Measurements from ENCODE around the gene ECSCR. TPM values are rescaled to one million over a fixed set of nuclear protein-coding genes. Genes with fewer than 3 reads are reported as not detected.

Gene ECSCR
- polyA plus RNA-seq, 1 donor, result 21.6 TPM

DNA sequence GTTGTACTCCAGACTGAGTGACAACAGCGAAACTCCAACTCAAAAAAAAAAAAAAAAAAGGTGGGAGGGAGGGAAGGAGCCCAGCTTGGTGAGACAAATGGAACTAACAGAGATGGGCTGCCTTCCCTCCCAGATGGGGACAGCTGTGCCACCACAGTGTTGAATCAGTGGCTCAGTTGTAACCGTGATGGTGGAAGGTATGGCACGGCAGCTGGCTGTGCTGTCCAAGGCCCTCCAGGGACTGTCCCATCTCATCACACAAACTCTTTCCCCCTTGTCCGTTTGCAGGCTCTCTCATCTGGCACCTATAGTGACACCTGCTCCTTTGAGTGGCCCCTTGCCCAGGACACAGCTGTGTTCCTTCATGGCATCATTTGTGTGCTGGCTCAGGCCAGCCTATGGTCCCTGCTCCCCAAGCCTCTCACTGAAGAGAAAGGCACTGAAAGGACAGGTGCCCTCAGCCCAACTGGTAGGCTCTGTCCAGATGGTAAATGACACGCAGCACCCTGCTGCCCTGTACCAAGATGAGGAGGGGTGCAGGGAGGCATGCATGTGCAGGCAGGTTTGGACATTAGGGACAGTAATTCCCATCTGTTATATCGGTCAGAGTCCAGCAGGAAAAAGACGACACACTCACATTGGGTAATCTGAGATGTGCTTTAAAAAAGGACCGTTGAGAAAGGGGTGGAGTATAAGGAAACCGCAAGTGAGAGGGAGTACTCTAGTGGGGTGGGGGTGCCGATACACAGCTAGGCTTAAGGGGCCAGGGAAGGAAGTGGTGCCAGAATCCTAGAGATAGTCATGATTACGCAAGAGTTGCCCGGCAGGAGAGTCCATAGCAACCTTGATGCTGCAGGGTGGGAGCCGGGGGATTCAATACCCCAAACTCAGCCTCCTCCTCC is 12.6 kb upstream of the ECSCR start:
- no CpG with 5 or more reads among the region's 13 CpGs for WGBS (ENCODE audit: insufficient coverage, low lambda C conversion rate)
- no peak overlapping the region for H3K27ac ChIP-seq (ENCODE audit: low read length)

GRCh38 chr5:139473565-139473964 is 11.0 kb upstream of the ECSCR start:
- no peaks in the 10 kb centered on the region for H3K9me3 ChIP-seq (ENCODE audit: control insufficient read depth, low read depth, low read length)
- no peaks in the 10 kb centered on the region for H3K27me3 ChIP-seq (ENCODE audit: control insufficient read depth, insufficient read depth, low read length)
- H3K27ac ChIP-seq (ENCODE audit: low read length), result no peak overlapping the region
- no CpG with 5 or more reads among the region's 2 CpGs for WGBS (ENCODE audit: insufficient coverage, low lambda C conversion rate)
- no peaks in the 10 kb centered on the region for H3K4me1 ChIP-seq (ENCODE audit: control insufficient read depth, insufficient read depth, low read length)
- H3K4me3 ChIP-seq (ENCODE audit: low read length), result no peak overlapping the region
- DNase-seq, result no peak
- peaks cover 6% of the 10 kb centered on the region for H3K36me3 ChIP-seq (ENCODE audit: control insufficient read depth, insufficient read depth, low read length)

More for the DNA sequence above, 12.6 kb upstream of the ECSCR start:
- no peaks in the 10 kb centered on the region for H3K4me1 ChIP-seq (ENCODE audit: control insufficient read depth, insufficient read depth, low read length)
- H3K9me3 ChIP-seq (ENCODE audit: control insufficient read depth, low read depth, low read length), result no peaks in the 10 kb centered on the region
- H3K4me3 ChIP-seq (ENCODE audit: low read length), result no peak overlapping the region
- H3K36me3 ChIP-seq (ENCODE audit: control insufficient read depth, insufficient read depth, low read length), result peaks cover 8% of the 10 kb centered on the region
- H3K27me3 ChIP-seq (ENCODE audit: control insufficient read depth, insufficient read depth, low read length), result no peaks in the 10 kb centered on the region
- DNase-seq, result peak in 1 of 2 donors; percentile 51

DNA sequence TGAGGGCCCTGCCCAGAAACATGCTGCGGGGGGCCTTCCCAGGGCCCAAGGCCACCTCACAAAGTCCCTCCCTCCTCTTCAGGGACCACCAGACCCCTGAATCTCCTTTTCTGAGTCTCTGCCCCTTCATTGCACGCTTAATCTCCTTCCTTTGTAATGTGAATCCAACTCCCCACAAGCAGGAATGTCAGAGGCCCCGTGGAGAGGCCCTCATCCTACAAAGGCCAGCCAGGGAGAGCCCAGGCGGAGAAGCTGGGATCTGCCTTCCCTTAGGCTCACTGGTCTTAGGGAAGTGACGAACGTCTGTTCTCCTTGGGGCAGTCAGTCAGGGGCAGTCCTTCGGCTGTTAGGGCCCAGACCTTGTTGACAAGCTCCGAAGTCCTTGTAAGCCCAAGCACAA is 10.6 kb upstream of the ECSCR start:
- H3K9me3 ChIP-seq (ENCODE audit: control insufficient read depth, low read depth, low read length), result no peaks in the 10 kb centered on the region
- H3K36me3 ChIP-seq (ENCODE audit: control insufficient read depth, insufficient read depth, low read length), result peaks cover 6% of the 10 kb centered on the region
- no peak overlapping the region for H3K27ac ChIP-seq (ENCODE audit: low read length)
- no CpG with 5 or more reads among the region's 8 CpGs for WGBS (ENCODE audit: insufficient coverage, low lambda C conversion rate)
- no peak for DNase-seq
- no peaks in the 10 kb centered on the region for H3K4me1 ChIP-seq (ENCODE audit: control insufficient read depth, insufficient read depth, low read length)
- H3K4me3 ChIP-seq (ENCODE audit: low read length), result no peak overlapping the region
- H3K27me3 ChIP-seq (ENCODE audit: control insufficient read depth, insufficient read depth, low read length), result no peaks in the 10 kb centered on the region

DNA sequence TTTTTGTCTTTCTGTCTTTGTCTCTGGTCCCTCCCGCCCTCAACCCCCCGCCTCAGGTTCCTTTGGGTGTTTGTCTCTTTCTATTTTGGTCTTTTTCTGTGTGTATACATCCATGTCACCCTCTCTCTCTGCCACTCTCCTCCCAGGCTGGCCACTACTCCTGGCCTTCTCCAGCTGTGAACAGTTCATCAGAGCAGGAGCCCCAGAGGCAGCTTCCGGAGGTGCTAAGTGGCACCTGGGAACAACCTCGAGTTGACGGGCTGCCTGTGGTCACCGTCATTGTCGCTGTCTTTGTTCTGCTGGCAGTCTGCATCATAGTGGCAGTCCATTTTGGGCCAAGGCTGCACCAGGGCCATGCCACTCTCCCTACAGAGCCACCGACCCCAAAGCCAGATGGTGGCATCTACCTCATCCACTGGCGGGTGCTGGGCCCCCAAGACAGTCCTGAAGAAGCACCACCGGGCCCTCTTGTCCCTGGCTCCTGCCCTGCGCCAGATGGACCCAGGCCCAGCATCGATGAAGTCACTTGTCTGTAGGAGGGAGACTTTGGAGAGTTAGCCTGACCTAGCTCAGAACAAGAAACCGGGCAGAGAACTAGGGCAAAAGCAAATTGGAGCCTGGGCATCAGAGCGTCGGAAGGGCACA is 10.0 kb upstream of the ECSCR start:
- Histone ChIP-seq H3K4me1 (ENCODE audit: control insufficient read depth, insufficient read depth, low read length) (no peaks in the 10 kb centered on the region), H3K27ac (ENCODE audit: low read length) (no peak overlapping the region), H3K27me3 (ENCODE audit: control insufficient read depth, insufficient read depth, low read length) (no peaks in the 10 kb centered on the region), H3K36me3 (ENCODE audit: control insufficient read depth, insufficient read depth, low read length) (peaks cover 6% of the 10 kb centered on the region), H3K9me3 (ENCODE audit: control insufficient read depth, low read depth, low read length) (no peaks in the 10 kb centered on the region), H3K4me3 (ENCODE audit: low read length) (no peak overlapping the region)
- DNase-seq, result no peak
- 93% methylated on average over 2 of the region's 15 CpGs for WGBS (ENCODE audit: insufficient coverage, low lambda C conversion rate)

- Histone ChIP-seq H3K27ac (ENCODE audit: low read length) (no peak within 1 kb of the TSS), H3K36me3 (ENCODE audit: control insufficient read depth, insufficient read depth, low read length) (peaks cover under 1% of the 10 kb centered on the region), H3K4me3 (ENCODE audit: low read length) (no peak within 1 kb of the TSS), H3K9me3 (ENCODE audit: control insufficient read depth, low read depth, low read length) (no peaks in the 10 kb centered on the region), H3K27me3 (ENCODE audit: control insufficient read depth, insufficient read depth, low read length) (no peaks in the 10 kb centered on the region), H3K4me1 (ENCODE audit: control insufficient read depth, insufficient read depth, low read length) (no peaks in the 10 kb centered on the region)
- no peak for DNase-seq
- no CpG with 5 or more reads among the region's 9 CpGs for WGBS (ENCODE audit: insufficient coverage, low lambda C conversion rate)
Observed at GRCh38 chr5:139470821-139471300, 8.3 kb upstream of the ECSCR start, which contains the start of gene SMIM33. TSS of gene SMIM33 (plus strand) at chr5:139471004. CDS start at chr5:139471122, 118 bp downstream.

GRCh38 chr5:139468421-139468931 is 5.9 kb upstream of the ECSCR start:
- H3K27ac ChIP-seq (ENCODE audit: low read length), result no peak overlapping the region
- WGBS (ENCODE audit: insufficient coverage, low lambda C conversion rate), result no CpG with 5 or more reads among the region's 8 CpGs
- no peaks in the 10 kb centered on the region for H3K9me3 ChIP-seq (ENCODE audit: control insufficient read depth, low read depth, low read length)
- no peaks in the 10 kb centered on the region for H3K27me3 ChIP-seq (ENCODE audit: control insufficient read depth, insufficient read depth, low read length)
- DNase-seq, result peak in 1 of 2 donors; percentile 67
- H3K4me3 ChIP-seq (ENCODE audit: low read length), result no peak overlapping the region
- H3K36me3 ChIP-seq (ENCODE audit: control insufficient read depth, insufficient read depth, low read length), result no peaks in the 10 kb centered on the region
- no peaks in the 10 kb centered on the region for H3K4me1 ChIP-seq (ENCODE audit: control insufficient read depth, insufficient read depth, low read length)

GRCh38 chr5:139461698-139462097 is 845 bp downstream of the ECSCR start:
- Histone ChIP-seq H3K4me3 (ENCODE audit: low read length) (no peak overlapping the region), H3K4me1 (ENCODE audit: control insufficient read depth, insufficient read depth, low read length) (no peaks in the 10 kb centered on the region), H3K9me3 (ENCODE audit: control insufficient read depth, low read depth, low read length) (no peaks in the 10 kb centered on the region), H3K27me3 (ENCODE audit: control insufficient read depth, insufficient read depth, low read length) (no peaks in the 10 kb centered on the region), H3K36me3 (ENCODE audit: control insufficient read depth, insufficient read depth, low read length) (no peaks in the 10 kb centered on the region), H3K27ac (ENCODE audit: low read length) (no peak overlapping the region)
- WGBS (ENCODE audit: insufficient coverage, low lambda C conversion rate), result no CpG with 5 or more reads among the region's 5 CpGs
- no peak for DNase-seq

GRCh38 chr5:139461176-139461575 is 1.4 kb downstream of the ECSCR start:
- Histone ChIP-seq H3K36me3 (ENCODE audit: control insufficient read depth, insufficient read depth, low read length) (no peaks in the 10 kb centered on the region), H3K27ac (ENCODE audit: low read length) (no peak overlapping the region), H3K4me3 (ENCODE audit: low read length) (no peak overlapping the region), H3K4me1 (ENCODE audit: control insufficient read depth, insufficient read depth, low read length) (no peaks in the 10 kb centered on the region), H3K27me3 (ENCODE audit: control insufficient read depth, insufficient read depth, low read length) (no peaks in the 10 kb centered on the region), H3K9me3 (ENCODE audit: control insufficient read depth, low read depth, low read length) (no peaks in the 10 kb centered on the region)
- DNase-seq, result no peak
- 100% methylated on average over 2 of the region's 7 CpGs for WGBS (ENCODE audit: insufficient coverage, low lambda C conversion rate)

- Histone ChIP-seq H3K9me3 (ENCODE audit: control insufficient read depth, low read depth, low read length) (no peaks in the 10 kb centered on the region), H3K27me3 (ENCODE audit: control insufficient read depth, insufficient read depth, low read length) (no peaks in the 10 kb centered on the region), H3K4me1 (ENCODE audit: control insufficient read depth, insufficient read depth, low read length) (no peaks in the 10 kb centered on the region), H3K36me3 (ENCODE audit: control insufficient read depth, insufficient read depth, low read length) (no peaks in the 10 kb centered on the region), H3K27ac (ENCODE audit: low read length) (no peak overlapping the region), H3K4me3 (ENCODE audit: low read length) (no peak overlapping the region)
- WGBS (ENCODE audit: insufficient coverage, low lambda C conversion rate), result no CpG with 5 or more reads among the region's 1 CpG
- DNase-seq, result no peak
Observed at GRCh38 chr5:139460455-139460854, 2.1 kb downstream of the ECSCR start.

- DNase-seq, result no peak
- WGBS (ENCODE audit: insufficient coverage, low lambda C conversion rate), result no CpG with 5 or more reads among the region's 8 CpGs
- Histone ChIP-seq H3K36me3 (ENCODE audit: control insufficient read depth, insufficient read depth, low read length) (no peaks in the 10 kb centered on the region), H3K27ac (ENCODE audit: low read length) (no peak overlapping the region), H3K9me3 (ENCODE audit: control insufficient read depth, low read depth, low read length) (no peaks in the 10 kb centered on the region), H3K4me3 (ENCODE audit: low read length) (no peak overlapping the region), H3K27me3 (ENCODE audit: control insufficient read depth, insufficient read depth, low read length) (no peaks in the 10 kb centered on the region), H3K4me1 (ENCODE audit: control insufficient read depth, insufficient read depth, low read length) (no peaks in the 10 kb centered on the region)
Observed at GRCh38 chr5:139459451-139459934, 3.0 kb downstream of the ECSCR start.

Data from large intestine (tissue), 3 donors.